SK-N-SH (cell line): ENCODE results near the gene AGFG1. TPM values are rescaled to one million over a fixed set of nuclear protein-coding genes. Genes with fewer than 3 reads are reported as not detected.

ENCODE experiments used
- CTCF ChIA-PET: fragments of 300-600, 350-600 bp; formaldehyde crosslinking; extraction: SDS; loops from one replicate; lab custom pipeline; 2021; lab: Yijun Ruan, JAX
- POLR2A ChIA-PET: fragments of 350-600 bp; sonication (Branson Sonifier 250); formaldehyde crosslinking; extraction: SDS; loops from one replicate; lab custom pipeline; 2020; ENCODE audit warnings: antibody characterized with exemption, inconsistent platforms; lab: Yijun Ruan, JAX
- DNase-seq: peaks from one replicate; pipeline ENCODE4 v3.0.0; 2012
- H2AFZ ChIP-seq: fragments of 200-600 bp; sonication (generic); 2 replicates; pipeline ENCODE4 v1.8.1; 2016; ENCODE audit warnings: antibody characterized with exemption, mild to moderate bottlenecking, low read depth
- H3F3A ChIP-seq: fragments of 200-600 bp; sonication (generic); replicated peaks from 2 replicates; pipeline ENCODE3; 2016; ENCODE audit warnings: antibody characterized with exemption, mild to moderate bottlenecking; ENCODE audit not compliant: insufficient read depth
- H3K27ac ChIP-seq, 2 experiments: fragments of 200-500 bp in 1 of 2; fragments of 200-600 bp in 1 of 2; sonication (Bioruptor generic) in 1 of 2; sonication (generic), shearing (Covaris generic) in 1 of 2; 2 replicates each; pipeline versions ENCODE4 v1.5.1 to v1.6.1; 2014 to 2016; ENCODE audit warnings: low read depth in 2 of 2, inconsistent platforms in 1 of 2, low read length in 1 of 2, mild to moderate bottlenecking in 1 of 2, mixed read lengths in 1 of 2
- H3K27me3 ChIP-seq: fragments of 200-600 bp; sonication (generic), shearing (Covaris generic); 2 replicates; pipeline ENCODE4 v1.6.1; 2016; ENCODE audit warnings: mixed run types; ENCODE audit not compliant: insufficient read depth
- H3K36me3 ChIP-seq, 2 experiments: fragments of 200-500 bp in 1 of 2; fragments of 200-600 bp in 1 of 2; sonication (Bioruptor generic) in 1 of 2; sonication (generic) in 1 of 2; replicated peaks in 1 of 2; 2 replicates each; pipeline versions ENCODE3 to v1.5.1; 2014 to 2016; ENCODE audit warnings: low read length in 1 of 2, mild to moderate bottlenecking in 1 of 2; ENCODE audit not compliant: insufficient read depth in 2 of 2, control insufficient read depth in 1 of 2
- H3K4me1 ChIP-seq, 2 experiments: fragments of 200-500 bp in 1 of 2; fragments of 200-600 bp in 1 of 2; sonication (Bioruptor generic) in 1 of 2; sonication (generic), shearing (Covaris generic) in 1 of 2; 2 replicates each; pipeline versions ENCODE4 v1.5.1 to v1.6.1; 2014 to 2016; ENCODE audit warnings: low read depth in 1 of 2, low read length in 1 of 2, mixed run types in 1 of 2; ENCODE audit not compliant: insufficient read depth in 2 of 2, control insufficient read depth in 1 of 2
- H3K4me2 ChIP-seq: fragments of 200-600 bp; sonication (generic), shearing (Covaris generic); 2 replicates; pipeline ENCODE4 v1.6.1; 2017; ENCODE audit warnings: mixed run types
- H3K4me3 ChIP-seq, 2 experiments: fragments of 200-500 bp in 1 of 2; fragments of 200-600 bp in 1 of 2; sonication (Bioruptor generic) in 1 of 2; sonication (generic), shearing (Covaris generic) in 1 of 2; 2 replicates each; pipeline versions ENCODE4 v1.5.1 to v1.8.1; 2014 to 2016; ENCODE audit warnings: low read depth in 2 of 2, inconsistent platforms in 1 of 2, low read length in 1 of 2, mild to moderate bottlenecking in 1 of 2, mixed read lengths in 1 of 2, moderate library complexity in 1 of 2
- H3K79me2 ChIP-seq: fragments of 200-600 bp; sonication (generic); 2 replicates; pipeline ENCODE4 v1.8.1; 2017; ENCODE audit warnings: mild to moderate bottlenecking; ENCODE audit not compliant: insufficient read depth
- H3K9ac ChIP-seq: fragments of 200-600 bp; sonication (generic); 2 replicates; pipeline ENCODE4 v1.6.1; 2017; ENCODE audit warnings: mixed run types
- H3K9me2 ChIP-seq: fragments of 200-600 bp; sonication (generic); 2 replicates; pipeline ENCODE4 v1.6.1; 2017; ENCODE audit warnings: mixed run types
- H3K9me3 ChIP-seq: fragments of 200-600 bp; sonication (generic); 2 replicates; pipeline ENCODE4 v1.6.1; 2017; ENCODE audit warnings: mixed run types, mild to moderate bottlenecking, moderate library complexity
- H4K20me1 ChIP-seq: fragments of 200-600 bp; sonication (generic); 2 replicates; pipeline ENCODE4 v1.6.1; 2017; ENCODE audit warnings: mild to moderate bottlenecking, mixed run types; ENCODE audit not compliant: insufficient read depth
- CHD2 ChIP-seq: fragments of 150-350 bp; IDR thresholded peaks from 2 replicates; pipeline ENCODE4 v1.6.1; 2018; ENCODE audit warnings: low read length; ENCODE audit not compliant: partially characterized antibody
- CTCF ChIP-seq: fragments of 200-600 bp; sonication (generic); IDR thresholded peaks from 2 replicates; pipeline ENCODE4 v1.6.1; 2017; ENCODE audit warnings: antibody characterized with exemption, mild to moderate bottlenecking, moderate library complexity
- EZH2phosphoT487 ChIP-seq: fragments of 200-600 bp; sonication (generic); IDR thresholded peaks from 2 replicates; pipeline ENCODE4 v1.6.1; 2017; ENCODE audit warnings: low read depth, mixed run types, mild to moderate bottlenecking, antibody characterized with exemption, moderate library complexity, borderline replicate concordance
- FOSL2 ChIP-seq: IDR thresholded peaks from 2 replicates; pipeline ENCODE4 v1.4.0; 2012; ENCODE audit warnings: low read depth, mild to moderate bottlenecking, moderate library complexity, borderline replicate concordance
- FOXM1 ChIP-seq: IDR thresholded peaks from 2 replicates; pipeline ENCODE4 v1.4.0; 2012; ENCODE audit warnings: low read depth, mild to moderate bottlenecking
- GABPA ChIP-seq: IDR thresholded peaks from 2 replicates; pipeline ENCODE4 v1.4.0; 2012; ENCODE audit warnings: low read depth, mild to moderate bottlenecking
- JUND ChIP-seq: IDR thresholded peaks from 2 replicates; pipeline ENCODE4 v1.4.0; 2012
- MEF2A ChIP-seq: IDR thresholded peaks from 2 replicates; pipeline ENCODE4 v1.4.0; 2012; ENCODE audit warnings: low read depth, borderline replicate concordance
- NFIC ChIP-seq: IDR thresholded peaks from 2 replicates; pipeline ENCODE4 v1.4.0; 2012; ENCODE audit warnings: borderline replicate concordance
- POLR2AphosphoS5 ChIP-seq: IDR thresholded peaks from 2 replicates; pipeline ENCODE4 v1.6.1; 2012; ENCODE audit warnings: low read depth, low read length
- RCOR1 ChIP-seq: fragments of 150-350 bp; IDR thresholded peaks from 2 replicates; pipeline ENCODE4 v1.6.1; 2017; ENCODE audit warnings: antibody characterized with exemption, low read length
- REST ChIP-seq: IDR thresholded peaks from 2 replicates; pipeline ENCODE4 v1.6.1; 2012; ENCODE audit warnings: mild to moderate bottlenecking, low read depth, low read length, moderate library complexity
- RFX5 ChIP-seq: IDR thresholded peaks from 2 replicates; pipeline ENCODE4 v1.6.1; 2012; ENCODE audit warnings: mild to moderate bottlenecking, improper control_type of control experiment, low read length
- RXRA ChIP-seq: IDR thresholded peaks from 2 replicates; pipeline ENCODE4 v1.4.0; 2012; ENCODE audit warnings: low read depth, mild to moderate bottlenecking, borderline replicate concordance
- SMC3 ChIP-seq: IDR thresholded peaks from 2 replicates; pipeline ENCODE4 v1.6.1; 2012; ENCODE audit warnings: low read depth, low read length, improper control_type of control experiment
- TAF1 ChIP-seq: IDR thresholded peaks from 2 replicates; pipeline ENCODE4 v1.6.1; 2012; ENCODE audit warnings: low read depth, mild to moderate bottlenecking, low read length, moderate library complexity, borderline replicate concordance
- TCF12 ChIP-seq: IDR thresholded peaks from 2 replicates; pipeline ENCODE4 v1.4.0; 2012
- USF1 ChIP-seq: IDR thresholded peaks from 2 replicates; pipeline ENCODE4 v1.4.0; 2012; ENCODE audit warnings: low read depth, borderline replicate concordance
- YY1 ChIP-seq: IDR thresholded peaks from 2 replicates; pipeline ENCODE4 v1.4.0; 2012; ENCODE audit warnings: low read depth, mild to moderate bottlenecking
- ZBTB33 ChIP-seq: IDR thresholded peaks from 2 replicates; pipeline ENCODE4 v1.4.0; 2012; ENCODE audit warnings: low read depth, borderline replicate concordance
- WGBS: methylation state at CpG from one replicate; pipeline ENCODE4 v1.1.6; 2017; ENCODE audit warnings: low lambda C conversion rate; 5-methylcytosine and 5-hydroxymethylcytosine counted together
- polyA plus RNA-seq, 3 experiments: library from polyadenylated mRNA; depleted of rRNA; stranded (reverse); fragments of >200 nt; gene quantifications; 2 replicates each; pipeline ENCODE4 v1.2.3, GENCODE V29; 2012

AGFG1 gene
- polyA plus RNA-seq, 1 of the 3 experiments (the other 2 are of a cell fraction): 42.3 TPM

- TF ChIP-seq USF1: no peak
- TF ChIP-seq JUND: no peak
- no peak for TF ChIP-seq CTCF
- no peak for TF ChIP-seq RFX5
- TF ChIP-seq TAF1: no peak
- TF ChIP-seq NFIC: no peak
- no peak for TF ChIP-seq SMC3
These were observed 57.9 kb downstream of the AGFG1 start (continued) for GRCh38 chr2:227529871-227530270.

- Histone ChIP-seq H4K20me1 (0 out of 2 replicates have a peak, but pooled peaks cover 4% of the 10 kb centered on the region), H3K27me3 (no peaks in the 10 kb centered on the region), H3K9ac (no peak overlapping the region), H3F3A (peaks cover 7% of the 10 kb centered on the region), H3K36me3 (peaks cover 80 to 87% of the 10 kb centered on the region in 2 experiments), H2AFZ (no peak overlapping the region), H3K9me2 (no peaks in the 10 kb centered on the region), H3K9me3 (no peaks in the 10 kb centered on the region), H3K4me2 (no peak overlapping the region), H3K79me2 (peaks cover 19% of the 10 kb centered on the region), H3K4me3 (no peak overlapping the region), H3K4me1 (no peaks in the 10 kb centered on the region; a peak in 1 of 4 replicates), H3K27ac (no peak overlapping the region)
- no peak for DNase-seq
- WGBS: 89% methylated on average over 3 of the region's 3 CpGs
- ChIA-PET POLR2A (no interaction called here), CTCF (no interaction called here)
- TF ChIP-seq SMC3 (no peak), CTCF (no peak), RCOR1 (no peak), YY1 (no peak), NFIC (no peak), CHD2 (no peak), GABPA (no peak), POLR2AphosphoS5 (no peak), REST (no peak), USF1 (no peak), ZBTB33 (no peak), FOXM1 (no peak), TCF12 (no peak), FOSL2 (no peak), EZH2phosphoT487 (no peak), MEF2A (no peak), RXRA (no peak)
These were observed 62.8 kb downstream of the AGFG1 start for GRCh38 chr2:227534714-227535113.
